Subcutaneous abdominal adipose tissue (tissue), 5 donors: Measurements from ENCODE around the gene CNTN4.

Source experiments
- H3K27ac ChIP-seq: one replicate; pipeline ENCODE4 v1.7.0; 2013; ENCODE audit warnings: low read depth, mild to moderate bottlenecking, inconsistent platforms, low read length, moderate library complexity
- H3K27me3 ChIP-seq, 5 donors: one replicate each; pipeline ENCODE4 v1.7.0; 2013; ENCODE audit warnings: low read length in 5 of 5, inconsistent platforms in 1 of 5; ENCODE audit not compliant: control insufficient read depth in 5 of 5, insufficient read depth in 4 of 5
- H3K36me3 ChIP-seq, 5 donors: one replicate each; pipeline ENCODE4 v1.7.0; 2013; ENCODE audit warnings: low read length in 5 of 5; ENCODE audit not compliant: control insufficient read depth in 5 of 5, insufficient read depth in 5 of 5
- H3K4me1 ChIP-seq, 5 donors: one replicate each; pipeline ENCODE4 v1.7.0; 2013; ENCODE audit warnings: low read length in 5 of 5, mild to moderate bottlenecking in 3 of 5, moderate library complexity in 1 of 5; ENCODE audit not compliant: control insufficient read depth in 5 of 5, insufficient read depth in 5 of 5
- H3K4me3 ChIP-seq, 5 donors: one replicate each; pipeline ENCODE4 v1.7.0; 2013; ENCODE audit warnings: low read length in 5 of 5, low read depth in 1 of 5
- H3K9ac ChIP-seq, 5 donors: one replicate each; pipeline ENCODE4 v1.7.0; 2013; ENCODE audit warnings: low read length in 5 of 5, mild to moderate bottlenecking in 4 of 5, moderate library complexity in 3 of 5
- H3K9me3 ChIP-seq, 5 donors: one replicate each; pipeline ENCODE4 v1.7.0; 2013; ENCODE audit warnings: low read length in 5 of 5; ENCODE audit not compliant: control insufficient read depth in 5 of 5
- donor health status: healthy.
- donor health status: healthy.
- donor health status: healthy.
- donor health status: healthy.
- donor health status: healthy.

CNTN4 gene

GRCh38 chr3:2370317-2370716 is 271.7 kb downstream of the CNTN4 start:
- H3K9ac ChIP-seq, result no peak overlapping the region
- H3K27me3 ChIP-seq, result no peaks in the 10 kb centered on the region
- H3K4me1 ChIP-seq, result no peaks in the 10 kb centered on the region
- no peak overlapping the region for H3K27ac ChIP-seq
- H3K9me3 ChIP-seq, result no peaks in the 10 kb centered on the region
- no peaks in the 10 kb centered on the region for H3K36me3 ChIP-seq
- H3K4me3 ChIP-seq, result no peak overlapping the region

GRCh38 chr3:2372306-2372705 is 273.6 kb downstream of the CNTN4 start:
- no peaks in the 10 kb centered on the region for H3K27me3 ChIP-seq

GRCh38 chr3:2375376-2375775 is 276.7 kb downstream of the CNTN4 start:
- Histone ChIP-seq H3K27ac (no peak overlapping the region), H3K27me3 (no peaks in the 10 kb centered on the region), H3K4me1 (no peaks in the 10 kb centered on the region), H3K36me3 (no peaks in the 10 kb centered on the region), H3K4me3 (no peak overlapping the region), H3K9me3 (no peaks in the 10 kb centered on the region), H3K9ac (no peak overlapping the region)

More at GRCh38 chr3:2372306-2372705, 273.6 kb downstream of the CNTN4 start:
- Histone ChIP-seq H3K36me3 (no peaks in the 10 kb centered on the region), H3K9ac (no peak overlapping the region), H3K4me3 (no peak overlapping the region), H3K4me1 (no peaks in the 10 kb centered on the region), H3K27ac (no peak overlapping the region), H3K9me3 (no peaks in the 10 kb centered on the region)

- no peaks in the 10 kb centered on the region for H3K9me3 ChIP-seq
- no peaks in the 10 kb centered on the region for H3K27me3 ChIP-seq
- no peaks in the 10 kb centered on the region for H3K4me1 ChIP-seq
- H3K36me3 ChIP-seq, result no peaks in the 10 kb centered on the region
- H3K27ac ChIP-seq, result no peak overlapping the region
- H3K9ac ChIP-seq, result no peak overlapping the region
- no peak overlapping the region for H3K4me3 ChIP-seq
These were observed 278.6 kb downstream of the CNTN4 start for GRCh38 chr3:2377281-2377680.

GRCh38 chr3:2390926-2391532 is 292.4 kb downstream of the CNTN4 start:
- no peaks in the 10 kb centered on the region for H3K27me3 ChIP-seq
- no peaks in the 10 kb centered on the region for H3K36me3 ChIP-seq
- H3K27ac ChIP-seq, result no peak overlapping the region
- no peaks in the 10 kb centered on the region for H3K9me3 ChIP-seq
- no peak overlapping the region for H3K9ac ChIP-seq
- no peak overlapping the region for H3K4me3 ChIP-seq
- H3K4me1 ChIP-seq, result no peaks in the 10 kb centered on the region

GRCh38 chr3:2391896-2392295 is 293.2 kb downstream of the CNTN4 start:
- Histone ChIP-seq H3K27ac (no peak overlapping the region), H3K4me3 (no peak overlapping the region), H3K9ac (no peak overlapping the region), H3K4me1 (no peaks in the 10 kb centered on the region), H3K27me3 (no peaks in the 10 kb centered on the region), H3K9me3 (no peaks in the 10 kb centered on the region), H3K36me3 (no peaks in the 10 kb centered on the region)

- Histone ChIP-seq H3K4me3 (no peak overlapping the region), H3K9ac (no peak overlapping the region), H3K36me3 (no peaks in the 10 kb centered on the region), H3K27me3 (no peaks in the 10 kb centered on the region), H3K9me3 (no peaks in the 10 kb centered on the region), H3K27ac (no peak overlapping the region), H3K4me1 (no peaks in the 10 kb centered on the region)
These were observed 294.3 kb downstream of the CNTN4 start for GRCh38 chr3:2392981-2393380.

- H3K9me3 ChIP-seq, result no peaks in the 10 kb centered on the region
- H3K9ac ChIP-seq, result no peak overlapping the region
- H3K27me3 ChIP-seq, result no peaks in the 10 kb centered on the region
- H3K36me3 ChIP-seq, result no peaks in the 10 kb centered on the region
- no peak overlapping the region for H3K27ac ChIP-seq
- H3K4me3 ChIP-seq, result no peak overlapping the region
- no peaks in the 10 kb centered on the region for H3K4me1 ChIP-seq
These were observed 316.4 kb downstream of the CNTN4 start for GRCh38 chr3:2415083-2415482.

- Histone ChIP-seq H3K36me3 (no peaks in the 10 kb centered on the region), H3K9me3 (no peaks in the 10 kb centered on the region), H3K27ac (no peak overlapping the region), H3K4me1 (no peaks in the 10 kb centered on the region), H3K27me3 (no peaks in the 10 kb centered on the region), H3K4me3 (no peak overlapping the region), H3K9ac (no peak overlapping the region)
These were observed 322.3 kb downstream of the CNTN4 start for GRCh38 chr3:2420919-2421318.

- H3K27me3 ChIP-seq, result no peaks in the 10 kb centered on the region
- H3K4me3 ChIP-seq, result no peak overlapping the region
- H3K9ac ChIP-seq, result no peak overlapping the region
- H3K27ac ChIP-seq, result no peak overlapping the region
- H3K4me1 ChIP-seq, result no peaks in the 10 kb centered on the region
- no peaks in the 10 kb centered on the region for H3K9me3 ChIP-seq
- H3K36me3 ChIP-seq, result no peaks in the 10 kb centered on the region
These were observed 324.5 kb downstream of the CNTN4 start for GRCh38 chr3:2423143-2423542.

GRCh38 chr3:2441558-2441957 is 342.9 kb downstream of the CNTN4 start:
- H3K9ac ChIP-seq, result no peak overlapping the region
- no peaks in the 10 kb centered on the region for H3K27me3 ChIP-seq
- no peak overlapping the region for H3K27ac ChIP-seq
- no peaks in the 10 kb centered on the region for H3K4me1 ChIP-seq
- H3K4me3 ChIP-seq, result no peak overlapping the region
- H3K9me3 ChIP-seq, result no peaks in the 10 kb centered on the region
- H3K36me3 ChIP-seq, result no peaks in the 10 kb centered on the region
